Caco-2 (cell line): ENCODE results near the gene MYG1. TPM values are rescaled to one million over a fixed set of nuclear protein-coding genes. Genes with fewer than 3 reads are reported as not detected.

ENCODE experiments used
- BruUV-seq: library from RNA; stranded (reverse); fragments of 400-500 nt; replicated peaks from 2 replicates; lab custom pipeline; 2021; lab: Mats Ljungman, UMichigan
- CTCF ChIA-PET: fragments of 300-600 bp; sonication (Branson Sonifier 250); formaldehyde crosslinking; loops from one replicate; lab custom pipeline; 2022; ENCODE audit warnings: antibody characterized with exemption; lab: Charles Lee
- POLR2A ChIA-PET: fragments of 300-600 bp; sonication (Branson Sonifier 250); formaldehyde crosslinking; loops from one replicate; lab custom pipeline; 2022; ENCODE audit warnings: antibody characterized with exemption; lab: Charles Lee
- DNase-seq, 2 experiments: peaks; one replicate each; pipeline versions ENCODE4 v3.0.0 to v3.0.0-alpha.2; 2020 to 2022
- H3K27me3 ChIP-seq: replicated peaks from 2 replicates; pipeline ENCODE4 v1.6.0; 2011; ENCODE audit warnings: low read length; ENCODE audit not compliant: control insufficient read depth, insufficient read depth
- H3K36me3 ChIP-seq: 2 replicates; pipeline ENCODE4 v1.5.1; 2011; ENCODE audit warnings: low read length; ENCODE audit not compliant: control insufficient read depth, insufficient read depth
- H3K4me1 ChIP-seq: fragments of 250-450 bp; sonication (Bioruptor Pico); 2 replicates; pipeline ENCODE4 v1.5.1; 2020; ENCODE audit warnings: mild to moderate bottlenecking
- H3K4me3 ChIP-seq: 2 replicates; pipeline ENCODE4 v1.5.1; 2011; ENCODE audit warnings: low read depth, mild to moderate bottlenecking, control low read depth, low read length
- H3K9me3 ChIP-seq: fragments of 250-450 bp; sonication (Bioruptor Pico); 2 replicates; pipeline ENCODE4 v1.5.1; 2020; ENCODE audit warnings: mild to moderate bottlenecking, moderate library complexity
- H3K27ac Mint-ChIP-seq: one replicate; pipeline ENCODE4 v1.8.0; 2022; ENCODE audit warnings: mixed read lengths; ENCODE audit not compliant: unreplicated experiment
- H3K27me3 Mint-ChIP-seq: one replicate; pipeline ENCODE4 v1.8.0; 2022; ENCODE audit warnings: mixed read lengths; ENCODE audit not compliant: insufficient read depth, unreplicated experiment
- H3K36me3 Mint-ChIP-seq: one replicate; pipeline ENCODE4 v1.8.0; 2022; ENCODE audit warnings: mild to moderate bottlenecking, mixed read lengths; ENCODE audit not compliant: insufficient read depth, unreplicated experiment
- H3K4me1 Mint-ChIP-seq: one replicate; pipeline ENCODE4 v1.8.0; 2022; ENCODE audit warnings: low read depth, mixed read lengths; ENCODE audit not compliant: unreplicated experiment
- H3K4me3 Mint-ChIP-seq: one replicate; pipeline ENCODE4 v1.8.0; 2022; ENCODE audit warnings: mild to moderate bottlenecking, moderate library complexity, mixed read lengths; ENCODE audit not compliant: unreplicated experiment
- H3K9me3 Mint-ChIP-seq: one replicate; pipeline ENCODE4 v1.8.0; 2022; ENCODE audit warnings: mixed read lengths; ENCODE audit not compliant: unreplicated experiment
- CTCF ChIP-seq, 2 experiments: fragments of 200-600 bp in 1 of 2; IDR thresholded peaks; 1 replicate in 1 of 2; 2 replicates in 1 of 2; pipeline versions ENCODE4 v1.5.1 to v1.8.0; 2011 to 2022; ENCODE audit warnings: antibody characterized with exemption in 1 of 2, control low read depth in 1 of 2, inconsistent platforms in 1 of 2, low read depth in 1 of 2, low read length in 1 of 2, mild to moderate bottlenecking in 1 of 2, moderate library complexity in 1 of 2; ENCODE audit not compliant: insufficient read depth in 1 of 2, severe bottlenecking in 1 of 2, unreplicated experiment in 1 of 2
- intact Hi-C: fragments of 100-400 bp; cut with micrococcal nuclease; formaldehyde crosslinking; loops from one replicate; pipeline ENCODE4 v1.10.0; 2022; ENCODE audit not compliant: unreplicated experiment
- total RNA-seq: library from RNA; stranded (reverse); gene quantifications from 2 replicates; pipeline ENCODE4 v1.2.3, GENCODE V29; 2022

The MYG1 gene
- total RNA-seq, 1 experiment from 2014 or later, result 59.8 TPM

DNA sequence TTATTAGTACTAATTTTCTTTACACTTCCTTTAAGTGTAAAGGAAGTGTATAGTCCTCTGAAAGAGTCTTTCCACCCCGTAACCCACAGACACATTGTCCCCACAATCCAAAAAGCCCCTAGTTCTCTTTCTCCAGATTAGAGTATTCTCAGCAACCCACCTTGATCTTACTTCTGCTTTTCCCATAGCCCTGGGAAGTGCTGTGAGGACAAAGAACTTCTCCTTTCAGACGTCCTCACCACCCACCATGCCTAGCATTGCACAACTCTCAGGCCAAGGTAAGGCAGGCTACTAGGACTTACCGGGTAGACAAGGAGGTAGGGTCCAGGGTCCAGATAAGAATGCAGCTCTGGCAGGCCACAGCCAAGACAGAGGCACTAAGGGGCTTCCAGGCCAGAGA is 14.5 kb downstream of the MYG1 start:
- no peak for DNase-seq
- H3K27me3 Mint-ChIP-seq, result no peaks in the 10 kb centered on the region
- no peaks in the 10 kb centered on the region for H3K4me1 Mint-ChIP-seq
- BruUV-seq, result no TSS peak
- no peak overlapping the region for H3K4me3 ChIP-seq
- H3K9me3 ChIP-seq, result no peaks in the 10 kb centered on the region
- H3K36me3 ChIP-seq, result no peaks in the 10 kb centered on the region; the same call in none of the 2 replicates
- no peaks in the 10 kb centered on the region for H3K4me1 ChIP-seq
- peaks cover 27% of the 10 kb centered on the region for H3K36me3 Mint-ChIP-seq
- intact Hi-C loops, result no loop called here
- TF ChIP-seq CTCF (IDR thresholded peaks at IDR 0.05; ENCODE audit: insufficient read depth in 1 of 2, low read depth in 1 of 2, low read length in 1 of 2, severe bottlenecking in 1 of 2, unreplicated experiment in 1 of 2), result no peak
- ChIA-PET POLR2A (no interaction called here), CTCF (no interaction called here)
- no peaks in the 10 kb centered on the region for H3K9me3 Mint-ChIP-seq
- H3K4me3 Mint-ChIP-seq, result no peak overlapping the region
- H3K27ac Mint-ChIP-seq, result no peak overlapping the region
- H3K27me3 ChIP-seq, result no peaks in the 10 kb centered on the region

- H3K9me3 Mint-ChIP-seq, result no peaks in the 10 kb centered on the region
- Histone ChIP-seq H3K4me1 (peaks cover 14% of the 10 kb centered on the region), H3K27me3 (no peaks in the 10 kb centered on the region), H3K9me3 (no peaks in the 10 kb centered on the region), H3K36me3 (peaks cover 2% of the 10 kb centered on the region), H3K4me3 (peak overlapping the region; percentile 63)
- peaks cover 30% of the 10 kb centered on the region for H3K36me3 Mint-ChIP-seq
- intact Hi-C loops, result loop anchor here (1.0 kb wide), 2 partner anchors 21 to 25 kb away; partner anchors contain the start of genes MYG1 and PFDN5
- H3K27ac Mint-ChIP-seq, result peak overlapping the region; percentile 84
- no peak for TF ChIP-seq CTCF (IDR thresholded peaks at IDR 0.05; ENCODE audit: insufficient read depth in 1 of 2, low read depth in 1 of 2, low read length in 1 of 2, severe bottlenecking in 1 of 2, unreplicated experiment in 1 of 2)
- peak overlapping the region; percentile 84 for H3K4me3 Mint-ChIP-seq
- no peak for DNase-seq
- ChIA-PET POLR2A (interaction anchor here (0.5 to 1.8 kb wide), 15 partner anchors 21 to 242 kb away, joined by 3 to 20 read pairs (median 7); partner anchors contain the start of genes CSAD, MYG1, PFDN5 and SP1), CTCF (interaction anchor here (0.5 to 2.6 kb wide), 52 partner anchors 9 to 359 kb away, joined by 3 to 63 read pairs (median 5); partner anchors contain the start of genes ATP5MC2, ESPL1, MYG1 and NPFF)
- no peaks in the 10 kb centered on the region for H3K27me3 Mint-ChIP-seq
- BruUV-seq, result TSS peak; percentile 85
- peaks cover 13% of the 10 kb centered on the region for H3K4me1 Mint-ChIP-seq
Observed at GRCh38 chr12:53320352-53321195, 21.1 kb downstream of the MYG1 start.

- DNase-seq, result no peak
- peaks cover 22% of the 10 kb centered on the region for H3K4me1 Mint-ChIP-seq
- ChIA-PET CTCF (interaction anchor here (0.7 to 3.2 kb wide), 4 partner anchors 21 to 97 kb away, joined by 3 to 45 read pairs (median 8); partner anchors contain the start of gene SP1), POLR2A (interaction anchor here (0.5 to 1.2 kb wide), 5 partner anchors 55 to 410 kb away, joined by 3 to 4 read pairs (median 3); partner anchors contain the start of genes SP1 and TARBP2)
- peak overlapping the region; percentile 80 for H3K27ac Mint-ChIP-seq
- intact Hi-C loops, result loop anchor here (1.0 to 2.0 kb wide), 6 partner anchors 21 to 185 kb away; partner anchors contain the start of gene TARBP2
- Histone ChIP-seq H3K4me3 (peak overlapping the region; percentile 61), H3K36me3 (peaks cover 1% of the 10 kb centered on the region; the same call in 1 of the 2 replicates), H3K9me3 (no peaks in the 10 kb centered on the region), H3K27me3 (no peaks in the 10 kb centered on the region), H3K4me1 (peaks cover 20% of the 10 kb centered on the region)
- H3K4me3 Mint-ChIP-seq, result peak overlapping the region; percentile 68
- H3K9me3 Mint-ChIP-seq, result no peaks in the 10 kb centered on the region
- no peaks in the 10 kb centered on the region for H3K27me3 Mint-ChIP-seq
- no TSS peak for BruUV-seq
- peaks cover 11% of the 10 kb centered on the region for H3K36me3 Mint-ChIP-seq
- TF ChIP-seq CTCF (IDR thresholded peaks at IDR 0.05; ENCODE audit: insufficient read depth in 1 of 2, low read depth in 1 of 2, low read length in 1 of 2, severe bottlenecking in 1 of 2, unreplicated experiment in 1 of 2), result no peak
Observed at GRCh38 chr12:53324113-53324778, 24.8 kb downstream of the MYG1 start.
